Measurements from ENCODE around the gene RASAL2. TPM values are rescaled to one million over a fixed set of nuclear protein-coding genes. Genes with fewer than 3 reads are reported as not detected.

The RASAL2 gene
- polyA plus RNA-seq, 2 of the 4 experiments (the other 2 are of a cell fraction): 7.1 to 17.6 TPM

DNA sequence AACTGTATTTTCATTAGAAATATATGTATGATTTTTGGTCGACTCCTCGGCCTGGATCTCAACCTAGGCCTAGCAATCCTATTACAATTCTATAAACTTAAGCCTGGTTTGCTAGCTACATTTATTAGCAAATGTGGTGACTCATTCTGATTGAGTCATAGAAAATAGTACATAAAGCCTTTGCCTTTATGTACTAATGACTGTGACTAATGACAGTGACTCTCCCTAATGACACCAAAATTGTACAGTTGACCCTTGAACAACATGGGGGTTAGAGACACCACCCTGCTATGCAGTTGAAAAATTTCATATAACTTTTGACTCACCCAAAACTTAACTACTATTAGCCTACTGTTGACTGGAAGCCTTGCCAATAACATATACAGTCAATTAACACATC is 324.0 kb downstream of the RASAL2 start (continued):
- TF ChIP-seq TP53 (CRISPR knock-in tag; IDR thresholded peaks at IDR 0.05) (no peak), FOSB (CRISPR knock-in tag; IDR thresholded peaks at IDR 0.05) (no peak), NPAS2 (CRISPR knock-in tag; IDR thresholded peaks at IDR 0.05; ENCODE audit: borderline replicate concordance) (no peak)

- DNase-seq (ENCODE audit: low read depth in 1 of 2, low spot score in 1 of 2) (no peak), FAIRE-seq (peak; percentile 36), ATAC-seq (no peak)
- H3K4me3 ChIP-seq: no peak overlapping the region
- TF ChIP-seq MAZ (IDR thresholded peaks at IDR 0.05; ENCODE audit: borderline replicate concordance, low read depth, low read length) (no peak), HES2 (IDR thresholded peaks at IDR 0.05) (no peak), ZFP36 (IDR thresholded peaks at IDR 0.05; ENCODE audit: borderline replicate concordance, partially characterized antibody) (no peak), HEYL (CRISPR knock-in tag; IDR thresholded peaks at IDR 0.05) (no peak), CTCF (IDR thresholded peaks at IDR 0.05) (no peak), TFCP2L1 (CRISPR knock-in tag; IDR thresholded peaks at IDR 0.05) (no peak), SREBF2 (IDR thresholded peaks at IDR 0.05) (no peak), MYC (IDR thresholded peaks at IDR 0.05; ENCODE audit: borderline replicate concordance, low read length) (no peak), HOXB13 (CRISPR knock-in tag; IDR thresholded peaks at IDR 0.05; ENCODE audit: low read depth) (no peak), E2F6 (IDR thresholded peaks at IDR 0.05; ENCODE audit: borderline replicate concordance, low read depth) (no peak), RCOR1 (IDR thresholded peaks at IDR 0.05; ENCODE audit: low read depth, low read length) (no peak)
- TF ChIP-seq, protein P1, sequence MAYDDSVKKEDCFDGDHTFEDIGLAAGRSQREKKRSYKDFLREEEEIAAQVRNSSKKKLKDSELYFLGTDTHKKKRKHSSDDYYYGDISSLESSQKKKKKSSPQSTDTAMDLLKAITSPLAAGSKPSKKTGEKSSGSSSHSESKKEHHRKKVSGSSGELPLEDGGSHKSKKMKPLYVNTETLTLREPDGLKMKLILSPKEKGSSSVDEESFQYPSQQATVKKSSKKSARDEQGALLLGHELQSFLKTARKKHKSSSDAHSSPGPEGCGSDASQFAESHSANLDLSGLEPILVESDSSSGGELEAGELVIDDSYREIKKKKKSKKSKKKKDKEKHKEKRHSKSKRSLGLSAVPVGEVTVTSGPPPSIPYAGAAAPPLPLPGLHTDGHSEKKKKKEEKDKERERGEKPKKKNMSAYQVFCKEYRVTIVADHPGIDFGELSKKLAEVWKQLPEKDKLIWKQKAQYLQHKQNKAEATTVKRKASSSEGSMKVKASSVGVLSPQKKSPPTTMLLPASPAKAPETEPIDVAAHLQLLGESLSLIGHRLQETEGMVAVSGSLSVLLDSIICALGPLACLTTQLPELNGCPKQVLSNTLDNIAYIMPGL (CRISPR knock-in tag; IDR thresholded peaks at IDR 0.05; ENCODE audit: borderline replicate concordance): no peak
- peaks cover 5% of the 10 kb centered on the region; the same call in 1 of the 3 replicates for H3K9me3 ChIP-seq
- peak overlapping the region; percentile 56 for H3K4me2 ChIP-seq
- ChIA-PET CTCF (no interaction called here), POLR2A (no interaction called here)
- H3K27ac ChIP-seq: no peak overlapping the region; a peak in 1 of 6 replicates
- peaks cover 15% of the 10 kb centered on the region for H3K4me1 ChIP-seq
- 100% methylated on average over 1 of the region's 1 CpG for WGBS (ENCODE audit: missing lambda C conversion rate)
These were observed 324.5 kb downstream of the RASAL2 start for GRCh38 chr1:178418284-178418955.

GRCh38 chr1:178434360-178434759 is 340.5 kb downstream of the RASAL2 start:
- Histone ChIP-seq H3K4me2 (no peak overlapping the region), H3K4me1 (no peaks in the 10 kb centered on the region), H3K27ac (no peak overlapping the region), H3K4me3 (no peak overlapping the region), H3K9me3 (no peaks in the 10 kb centered on the region)
- no peak for DNase-seq (ENCODE audit: low read depth in 1 of 2, low spot score in 1 of 2)
- no peak for ATAC-seq
- no peak for FAIRE-seq
- ChIA-PET POLR2A (no interaction called here), CTCF (interaction anchor here (0.6 to 1.1 kb wide), 5 partner anchors 9 to 455 kb away, joined by 3 to 4 read pairs (median 4); no protein-coding TSS in a partner anchor)
- 86% methylated on average over 1 of the region's 1 CpG for WGBS (ENCODE audit: missing lambda C conversion rate)
- TF ChIP-seq PHF8 (IDR thresholded peaks at IDR 0.05; ENCODE audit: borderline replicate concordance, low read depth): no peak
- TF ChIP-seq MAX (IDR thresholded peaks at IDR 0.05): no peak
- no peak for TF ChIP-seq HOXB13 (CRISPR knock-in tag; IDR thresholded peaks at IDR 0.05; ENCODE audit: low read depth)
- TF ChIP-seq ZC3H11A (IDR thresholded peaks at IDR 0.05): no peak
- no peak for TF ChIP-seq BHLHE40 (IDR thresholded peaks at IDR 0.05; ENCODE audit: low read depth, low read length)
- no peak for TF ChIP-seq RFX5 (IDR thresholded peaks at IDR 0.05)
- no peak for TF ChIP-seq HOXA7 (CRISPR knock-in tag; IDR thresholded peaks at IDR 0.05)
- no peak for TF ChIP-seq MYC (IDR thresholded peaks at IDR 0.05; ENCODE audit: borderline replicate concordance, low read length)
- TF ChIP-seq ZSCAN20 (CRISPR knock-in tag; IDR thresholded peaks at IDR 0.05): no peak
- no peak for TF ChIP-seq POLR2AphosphoS2 (conservative IDR thresholded peaks at IDR 0.05; ENCODE audit: low read length)
- no peak for TF ChIP-seq SMC3 (IDR thresholded peaks at IDR 0.05)
- no peak for TF ChIP-seq EP300 (IDR thresholded peaks at IDR 0.05)
- no peak for TF ChIP-seq POLR2A (IDR thresholded peaks at IDR 0.05; ENCODE audit: low read length)
- TF ChIP-seq ESRRA (IDR thresholded peaks at IDR 0.05; ENCODE audit: borderline replicate concordance, low read length): no peak
- no peak for TF ChIP-seq CTCF (IDR thresholded peaks at IDR 0.05)
- no peak for TF ChIP-seq ATOH8 (CRISPR knock-in tag; IDR thresholded peaks at IDR 0.05; ENCODE audit: low read depth)

Data from A549 (cell line).